RCC 7860 (cell line): ENCODE data around the gene ZBTB22.
A peak's percentile ranks its signal among the peaks of the same experiment; 100 is the strongest.
"Not testable (repeated sequence)": the region's sequence is repeated elsewhere in the genome, so short reads cannot be mapped to it uniquely, and the experiment has no call there.

Experiments used
- DNase-seq: peaks from one replicate; pipeline ENCODE4 v3.0.0-alpha.2; 2015; ENCODE audit warnings: low spot score
- FAIRE-seq: peaks from 2 replicates; lab custom pipeline; 2012; peaks lifted over from hg19 to GRCh38; lab: Jason Lieb, UNC

ZBTB22 gene

DNA sequence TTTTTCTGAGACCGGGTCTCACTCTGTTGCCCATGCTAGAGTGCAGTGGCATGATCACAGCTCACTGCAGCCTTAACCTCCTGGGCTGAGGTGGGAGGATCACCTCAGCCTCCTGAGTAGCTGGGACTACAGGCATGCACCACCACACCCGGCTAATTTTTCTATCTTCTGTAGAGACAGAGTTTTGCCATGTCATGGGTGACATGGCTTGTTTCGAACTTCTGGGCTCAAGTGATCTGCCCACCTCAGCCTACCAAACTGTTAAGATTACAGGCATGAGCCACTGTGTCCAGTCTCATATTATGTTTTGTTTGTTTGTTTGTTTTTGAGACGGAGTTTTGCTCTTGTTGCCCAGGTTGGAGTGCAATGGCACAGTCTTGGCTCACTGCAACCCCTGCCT, 32.3 kb downstream of the ZBTB22 start:
- not testable (repeated sequence) for DNase-seq, FAIRE-seq

DNA sequence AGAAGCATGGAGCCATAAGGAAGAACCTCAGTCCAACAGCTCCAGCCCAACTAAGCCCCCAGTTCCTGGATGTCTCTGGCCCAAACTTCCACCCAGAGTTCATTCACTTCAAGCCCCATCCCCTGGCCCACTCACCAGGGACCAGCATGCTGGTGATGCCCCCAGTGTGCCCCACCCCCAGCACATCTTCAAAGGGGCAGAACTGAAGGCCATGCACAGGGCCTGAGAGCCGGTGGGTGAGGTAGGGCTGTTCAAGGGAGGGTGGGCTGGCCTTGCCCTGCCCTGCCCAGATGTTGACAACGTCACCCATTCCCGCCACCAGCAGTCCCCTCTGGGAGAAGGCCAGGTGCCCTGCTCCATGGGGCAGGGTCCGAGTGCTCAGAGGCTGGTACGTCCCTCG, 37.0 kb downstream of the ZBTB22 start:
- FAIRE-seq, result no peak
- no peak for DNase-seq

DNA sequence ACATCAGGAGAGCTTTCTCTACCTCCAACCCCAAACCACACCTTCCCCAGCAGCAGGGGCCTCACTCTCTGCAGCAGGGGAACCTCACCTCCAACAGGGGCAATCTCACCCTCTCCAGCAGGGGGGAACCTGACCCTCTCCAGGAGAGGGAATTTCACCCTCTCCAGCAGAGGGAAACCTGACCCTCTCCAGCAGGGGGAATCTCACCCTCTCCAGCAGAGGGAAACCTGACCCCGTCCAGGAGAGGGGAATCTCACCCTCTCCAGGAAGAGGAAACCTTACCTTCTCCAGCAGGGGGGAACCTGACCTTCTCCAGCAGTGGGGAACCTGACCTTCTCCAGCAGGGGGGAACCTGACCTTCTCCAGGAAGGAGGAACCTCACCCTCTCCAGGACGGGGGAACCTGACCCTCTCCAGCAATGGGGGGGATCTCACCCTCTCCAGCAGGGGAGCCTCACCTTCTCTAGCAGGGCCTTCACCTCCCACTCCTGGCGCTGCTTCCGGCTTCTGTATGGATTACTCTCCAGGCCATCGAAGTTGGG, 37.5 kb downstream of the ZBTB22 start:
- DNase-seq (peak; percentile 46), FAIRE-seq (no peak)

DNA sequence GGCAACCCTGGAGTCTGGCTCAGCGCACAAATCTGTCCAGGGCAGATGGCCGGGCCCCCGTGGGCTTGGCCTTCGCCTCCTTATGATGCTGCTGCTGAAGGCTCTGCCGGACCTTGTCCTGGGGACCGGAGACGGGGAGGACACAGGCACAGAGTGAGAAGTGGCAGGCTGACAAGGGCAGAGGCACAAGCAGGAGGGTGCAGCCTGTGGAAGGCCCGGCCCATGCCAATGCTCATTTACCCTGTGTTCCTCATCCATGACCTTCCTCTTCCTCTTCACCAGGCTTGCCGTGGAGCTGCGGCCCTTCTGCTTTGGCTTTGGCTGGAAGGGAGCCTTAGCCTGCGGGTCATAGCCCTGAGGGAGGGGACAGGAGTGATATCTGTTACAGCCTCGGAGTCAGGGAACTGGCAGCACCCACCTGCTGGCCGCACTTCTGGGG, 38.3 kb downstream of the ZBTB22 start:
- FAIRE-seq, result no peak
- DNase-seq, result no peak

DNA sequence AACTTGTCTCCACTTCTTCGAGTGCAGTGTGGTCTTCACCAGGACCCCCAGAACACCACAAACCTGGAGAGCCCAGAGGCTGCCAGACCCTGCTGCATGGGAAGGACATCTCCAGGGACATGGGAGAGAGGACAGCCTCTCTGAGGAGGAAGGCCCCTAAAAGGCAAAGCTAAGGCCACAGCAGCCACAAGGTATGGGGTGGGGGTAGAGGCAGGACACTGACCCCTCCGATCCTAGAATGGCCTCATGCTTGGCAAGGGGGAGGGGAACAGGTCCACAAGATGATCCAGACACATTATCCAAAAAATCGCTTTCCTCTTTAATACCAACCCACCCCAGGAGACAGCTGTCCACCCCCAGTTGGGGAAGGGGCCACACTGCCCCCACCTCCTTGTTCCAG, 38.7 kb downstream of the ZBTB22 start:
- DNase-seq (no peak), FAIRE-seq (no peak)

DNA sequence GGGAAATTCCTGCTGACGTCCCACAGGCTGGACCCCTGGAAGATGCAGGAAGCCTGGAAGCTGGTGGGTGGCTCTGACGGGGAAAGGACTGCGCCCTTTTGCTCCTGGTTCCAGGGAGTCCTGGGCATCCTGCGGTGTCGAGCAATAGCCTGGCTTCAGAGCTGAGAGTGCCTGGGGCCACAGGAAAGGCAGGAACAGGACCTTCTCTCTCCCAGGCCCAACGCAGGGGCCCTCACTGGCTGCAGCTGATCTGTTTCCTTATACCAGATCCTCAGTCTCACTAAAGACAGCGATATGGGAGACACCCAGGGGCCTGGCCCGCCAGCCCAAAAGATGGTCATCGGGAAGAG, 39.2 kb downstream of the ZBTB22 start:
- DNase-seq (no peak), FAIRE-seq (no peak)

DNA sequence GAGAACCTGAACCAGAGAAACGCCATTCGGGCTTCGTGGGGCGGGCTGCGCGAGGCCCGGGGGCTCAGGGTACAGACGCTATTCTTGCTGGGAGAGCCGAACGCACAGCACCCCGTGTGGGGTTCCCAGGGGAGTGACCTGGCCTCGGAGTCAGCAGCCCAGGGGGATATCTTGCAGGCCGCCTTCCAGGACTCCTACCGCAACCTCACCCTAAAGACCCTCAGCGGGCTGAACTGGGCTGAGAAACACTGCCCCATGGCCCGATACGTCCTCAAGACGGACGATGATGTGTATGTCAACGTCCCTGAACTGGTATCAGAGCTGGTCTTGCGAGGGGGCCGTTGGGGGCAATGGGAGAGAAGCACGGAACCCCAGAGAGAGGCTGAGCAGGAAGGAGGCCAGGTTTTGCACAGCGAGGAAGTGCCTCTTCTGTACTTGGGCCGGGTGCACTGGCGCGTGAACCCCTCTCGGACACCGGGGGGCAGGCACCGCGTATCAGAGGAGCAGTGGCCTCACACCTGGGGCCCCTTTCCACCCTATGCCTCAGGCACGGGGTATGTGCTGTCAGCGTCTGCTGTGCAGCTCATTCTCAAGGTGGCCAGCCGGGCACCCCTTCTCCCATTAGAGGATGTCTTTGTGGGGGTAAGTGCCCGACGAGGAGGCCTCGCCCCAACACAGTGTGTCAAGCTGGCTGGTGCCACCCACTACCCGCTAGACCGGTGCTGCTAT, 39.7 kb downstream of the ZBTB22 start:
- no peak for FAIRE-seq
- DNase-seq, result peak; percentile 3

DNA sequence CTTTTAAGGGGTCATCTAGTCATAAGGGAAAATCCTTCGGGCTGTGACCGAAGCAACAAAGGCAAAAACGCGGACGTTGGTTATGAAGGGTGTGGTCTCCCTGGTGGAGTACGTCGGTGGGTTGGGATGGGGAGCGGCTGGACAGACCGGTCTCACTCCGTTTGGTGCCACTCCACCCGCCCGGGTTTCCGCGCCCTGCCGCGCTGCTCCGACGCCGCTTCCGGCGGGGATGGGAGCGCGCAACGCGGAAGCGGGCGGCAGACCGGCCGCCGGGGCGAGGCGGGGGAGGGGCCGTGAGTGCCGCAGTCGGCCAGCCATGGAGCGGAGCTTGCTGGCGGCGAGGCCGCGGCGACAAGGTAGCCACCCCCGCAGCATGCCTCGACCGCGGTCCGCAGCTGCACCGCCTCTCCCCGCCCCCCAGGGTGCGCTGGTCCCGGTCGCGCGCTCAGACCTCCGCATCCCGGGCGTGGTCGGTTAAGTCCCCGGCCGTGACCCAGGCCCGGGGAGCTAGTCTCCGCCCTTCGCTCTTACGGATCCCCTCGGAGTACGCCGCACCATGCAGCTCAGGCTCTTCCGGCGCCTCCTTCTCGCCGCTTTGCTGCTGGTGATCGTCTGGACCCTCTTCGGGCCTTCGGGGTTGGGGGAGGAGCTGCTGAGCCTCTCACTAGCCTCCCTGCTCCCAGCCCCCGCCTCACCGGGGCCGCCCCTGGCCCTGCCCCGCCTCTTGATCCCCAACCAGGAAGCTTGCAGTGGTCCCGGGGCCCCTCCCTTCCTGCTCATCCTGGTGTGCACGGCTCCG, 40.5 kb downstream of the ZBTB22 start, which contains the start of gene B3GALT4:
B3GALT4 (plus strand) TSS at position 260 of the 799 bp plus-strand sequence; CDS start at position 557, 297 bp downstream.
- DNase-seq (peak; percentile 38), FAIRE-seq (no peak)

DNA sequence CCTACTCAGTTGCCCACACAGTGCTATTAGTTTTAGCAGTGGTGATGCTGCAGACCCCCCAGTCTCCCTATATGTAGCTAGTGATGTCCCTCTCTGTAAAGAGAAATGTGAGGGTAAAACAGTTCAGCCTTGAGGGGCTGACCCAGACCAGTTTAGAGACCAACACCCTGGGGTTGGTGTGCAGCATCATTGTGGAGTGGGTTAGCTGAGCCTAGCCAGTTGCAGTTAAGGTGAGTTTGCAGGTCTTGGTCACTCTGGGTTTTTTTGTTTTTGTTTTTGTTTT, 41.0 kb downstream of the ZBTB22 start:
- no peak for FAIRE-seq
- no peak for DNase-seq

DNA sequence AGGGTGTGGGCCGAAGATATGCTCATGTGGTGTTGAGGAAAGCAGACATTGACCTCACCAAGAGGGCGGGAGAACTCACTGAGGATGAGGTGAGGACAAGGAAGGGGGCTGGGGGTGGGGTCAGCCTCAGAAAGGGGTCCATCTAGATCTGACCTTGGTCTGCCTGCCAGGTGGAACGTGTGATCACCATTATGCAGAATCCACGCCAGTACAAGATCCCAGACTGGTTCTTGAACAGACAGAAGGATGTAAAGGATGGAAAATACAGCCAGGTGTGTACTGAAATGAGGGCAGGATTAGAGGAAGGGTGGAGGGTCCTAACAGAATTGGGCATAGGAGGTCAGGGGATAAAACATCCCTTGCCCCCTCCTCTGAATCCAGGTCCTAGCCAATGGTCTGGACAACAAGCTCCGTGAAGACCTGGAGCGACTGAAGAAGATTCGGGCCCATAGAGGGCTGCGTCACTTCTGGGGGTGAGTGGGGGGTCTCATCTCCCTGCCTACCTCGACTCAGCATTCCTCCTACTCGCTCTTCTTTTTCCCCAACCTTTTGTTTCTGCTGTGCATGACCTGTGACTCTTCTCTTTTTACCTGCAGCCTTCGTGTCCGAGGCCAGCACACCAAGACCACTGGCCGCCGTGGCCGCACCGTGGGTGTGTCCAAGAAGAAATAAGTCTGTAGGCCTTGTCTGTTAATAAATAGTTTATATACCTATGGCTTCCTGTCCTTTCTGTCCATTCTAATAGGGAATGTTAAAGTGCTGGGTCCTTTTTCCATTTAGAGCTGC, 41.6 kb downstream of the ZBTB22 start:
- not testable (repeated sequence) for DNase-seq, FAIRE-seq

DNA sequence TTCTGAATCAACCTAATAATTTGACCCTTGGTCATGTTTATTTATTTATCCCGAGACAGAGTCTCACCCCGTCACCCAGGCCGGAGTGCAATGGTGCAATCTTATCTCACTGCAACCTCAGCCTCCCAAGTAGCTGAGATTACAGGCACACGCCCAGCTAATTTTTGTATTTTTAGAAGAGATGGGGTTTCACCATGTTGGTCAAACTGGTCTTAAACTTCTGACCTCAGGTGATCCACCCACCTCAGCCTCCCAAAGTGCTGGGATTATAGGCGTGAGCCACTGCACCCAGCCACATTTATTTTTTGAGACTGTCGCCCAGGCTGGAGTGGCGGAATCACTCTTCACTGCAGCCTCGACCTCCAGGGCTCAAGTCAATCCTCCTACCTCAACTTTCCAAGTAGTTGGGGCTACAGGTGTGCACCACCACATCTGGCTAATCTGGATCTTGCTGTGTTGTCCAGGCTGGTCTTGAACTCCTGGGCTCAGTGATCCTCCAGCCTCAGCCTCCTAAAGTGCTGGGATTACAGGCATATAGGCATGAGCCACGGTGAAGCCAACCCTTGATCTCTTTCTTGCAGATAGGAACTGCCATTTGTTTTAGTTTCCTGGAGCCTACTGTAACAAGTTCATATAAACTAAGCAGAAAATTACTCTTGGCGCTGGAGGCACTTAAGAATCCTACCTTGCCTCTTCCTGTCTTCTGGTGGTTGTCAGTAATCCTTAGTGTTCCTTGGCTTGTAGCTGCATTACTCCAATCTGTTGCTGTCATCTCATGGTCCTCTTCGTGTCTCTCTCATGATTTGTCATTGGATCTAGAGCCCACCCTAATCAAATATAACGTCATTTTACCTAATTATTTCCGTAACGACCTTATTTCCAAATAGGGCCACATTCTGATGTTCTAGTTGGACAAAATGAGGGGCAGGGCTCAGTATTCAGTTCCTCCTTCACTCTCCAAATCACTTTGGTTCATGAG, 43.3 kb downstream of the ZBTB22 start:
- no peak for FAIRE-seq
- DNase-seq, result no peak

DNA sequence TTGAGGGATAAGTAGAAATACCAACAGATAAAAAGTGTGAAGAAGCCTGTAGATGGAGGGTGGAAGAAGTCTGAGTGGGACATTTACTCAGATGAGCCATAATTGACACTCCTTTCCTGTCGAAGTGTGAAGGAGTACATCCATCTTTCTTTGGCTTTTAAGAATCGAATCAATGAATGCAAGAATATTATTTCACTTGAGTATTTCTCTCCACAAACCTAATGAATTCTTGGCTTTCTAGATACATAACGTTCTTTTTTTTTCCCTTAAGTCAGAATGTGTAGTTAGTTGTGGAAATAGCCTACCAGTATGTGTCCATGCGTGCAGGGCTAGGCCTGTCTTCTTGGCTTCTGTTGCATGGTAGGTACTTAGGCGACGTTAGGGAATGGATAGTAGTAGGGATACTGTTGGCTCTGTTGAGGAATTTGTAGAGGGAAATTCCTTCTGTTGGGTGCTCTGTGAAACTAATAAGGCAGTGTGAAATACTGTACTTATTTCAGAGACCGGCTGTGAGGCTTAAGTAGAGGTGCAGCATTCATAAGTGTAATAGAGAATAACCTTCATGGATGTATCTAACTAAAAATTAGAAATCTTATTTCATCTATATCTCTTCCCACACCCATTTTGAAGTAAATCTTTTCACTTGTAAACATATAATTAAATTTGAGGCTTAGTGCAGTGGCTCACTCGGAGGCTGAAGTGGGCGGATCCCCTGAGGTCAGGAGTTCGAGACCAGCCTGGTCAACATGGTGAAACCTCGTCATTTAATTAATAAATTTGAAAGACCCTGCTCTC, 44.2 kb downstream of the ZBTB22 start:
- FAIRE-seq (no peak), DNase-seq (no peak)

DNA sequence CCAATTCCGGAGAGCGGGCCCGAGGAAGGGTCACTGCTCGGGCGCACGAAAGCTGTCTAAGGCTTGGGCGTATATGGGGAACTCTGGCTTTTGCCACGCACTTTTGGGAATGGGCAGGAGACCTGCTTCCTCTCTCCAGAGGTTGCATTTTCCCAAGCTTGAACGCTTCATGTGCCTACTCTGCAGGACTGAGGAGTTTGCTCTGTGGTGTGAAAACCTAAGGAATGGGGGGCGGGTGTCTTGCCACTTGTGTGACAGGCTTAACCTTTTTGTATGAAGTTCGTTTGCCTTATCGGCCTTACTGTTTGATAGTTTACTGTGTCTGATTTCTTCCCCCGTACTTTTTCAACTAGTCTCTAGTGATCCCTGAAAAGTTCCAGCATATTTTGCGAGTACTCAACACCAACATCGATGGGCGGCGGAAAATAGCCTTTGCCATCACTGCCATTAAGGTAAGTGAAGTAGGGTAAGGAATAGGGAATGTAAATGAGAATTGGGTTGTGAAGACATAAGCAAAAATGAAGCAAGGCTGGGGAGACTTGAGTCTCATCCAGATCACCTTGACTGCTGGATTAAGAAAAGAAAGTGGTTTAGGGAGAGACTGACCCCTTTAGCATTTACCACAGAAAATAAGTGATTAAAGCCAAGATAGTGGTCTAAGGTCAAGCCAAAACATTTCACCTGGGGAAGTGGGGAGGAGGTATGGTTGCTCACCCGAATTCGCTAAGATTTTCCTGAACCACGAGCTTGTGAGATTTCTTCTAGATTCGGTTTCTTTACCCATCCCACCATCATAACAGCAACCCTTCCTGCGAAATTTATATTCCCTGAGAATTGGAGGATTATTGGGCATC, 45.0 kb downstream of the ZBTB22 start:
- FAIRE-seq (no peak), DNase-seq (no peak)

DNA sequence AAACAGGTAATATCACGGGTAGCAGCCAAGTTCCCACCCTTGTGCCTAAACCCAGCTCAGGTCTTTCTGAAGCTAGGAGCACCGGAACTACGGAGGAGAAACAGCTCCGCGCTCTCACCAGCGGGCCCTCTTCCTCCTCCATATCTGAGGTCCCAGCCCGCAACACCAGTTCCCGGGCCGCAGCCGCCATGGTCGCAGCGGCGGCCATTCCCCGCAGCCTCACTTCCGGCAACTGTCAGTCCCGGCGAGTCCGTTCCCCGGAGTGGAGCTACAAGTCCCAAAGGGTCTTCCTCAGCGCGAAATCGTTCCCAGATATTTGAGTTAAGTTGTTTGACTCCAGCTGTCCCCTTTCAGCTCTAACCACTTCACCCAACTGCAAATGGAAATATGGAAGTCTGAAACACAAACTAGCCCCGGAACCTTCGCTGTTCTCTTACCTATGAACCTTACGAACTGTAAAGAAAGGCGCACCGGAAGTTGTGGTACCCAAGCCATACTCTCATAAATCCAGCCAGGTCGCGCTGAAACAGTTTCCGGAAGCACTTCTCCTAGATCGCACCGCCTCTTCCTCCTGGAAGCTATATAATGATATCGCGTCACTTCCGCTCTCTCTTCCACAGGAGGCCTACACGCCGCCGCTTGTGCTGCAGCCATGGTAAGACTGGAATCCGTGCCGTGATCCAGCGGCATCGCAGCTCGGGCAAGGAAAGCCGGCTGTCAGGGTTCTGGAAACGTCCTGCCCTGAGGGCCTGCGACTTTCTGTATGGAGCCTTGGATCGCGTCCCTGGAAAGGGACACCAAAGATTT, 45.9 kb downstream of the ZBTB22 start, which contains the start of the genes RPS18 and VPS52:
RPS18 (plus strand) TSS at position 608 of the 807 bp plus-strand sequence; CDS start at position 653, 45 bp downstream.
VPS52 (minus strand) TSS at position 409 of the 807 bp plus-strand sequence; CDS start at position 208, 201 bp downstream.
- FAIRE-seq, result peak; percentile 80
- DNase-seq, result peak; percentile 95

DNA sequence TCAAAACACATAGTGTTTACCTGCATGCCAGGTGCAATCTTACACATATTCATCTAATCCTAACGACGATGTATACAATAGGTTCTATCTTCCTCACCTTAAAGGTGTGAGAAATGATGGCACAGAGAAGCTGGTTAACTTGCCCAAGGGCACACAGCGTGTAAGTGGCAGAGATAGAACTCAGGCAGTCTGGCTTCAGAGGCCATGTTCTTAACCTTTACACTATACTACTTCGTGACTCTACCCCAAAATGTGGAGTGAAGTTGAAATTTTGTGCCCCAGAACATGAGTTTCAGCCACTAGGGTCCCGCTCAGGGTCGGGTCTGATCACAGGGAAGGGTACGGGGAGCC, 46.5 kb downstream of the ZBTB22 start:
- FAIRE-seq, result no peak
- no peak for DNase-seq
